Tibial nerve (tissue), 3 donors: ENCODE data around the gene TMEFF2.

Source experiments
- POLR2A ChIP-seq, 2 donors: fragments of 450-650 bp; IDR thresholded peaks; one replicate each; pipeline ENCODE4 v1.6.1; 2017; ENCODE audit warnings: antibody characterized with exemption in 2 of 2, mild to moderate bottlenecking in 2 of 2, moderate library complexity in 2 of 2
- TF ChIP-seq, protein P1 (sequence below), 5 experiments: fragments of 200-600 bp in 3 of 5; fragments of 450-650 bp in 2 of 5; sonication (generic) in 3 of 5; IDR thresholded peaks; one replicate each; pipeline ENCODE4 v1.5.1; 2016 to 2019; ENCODE audit warnings: antibody characterized with exemption in 5 of 5, mild to moderate bottlenecking in 3 of 5, moderate library complexity in 2 of 5

DNA sequence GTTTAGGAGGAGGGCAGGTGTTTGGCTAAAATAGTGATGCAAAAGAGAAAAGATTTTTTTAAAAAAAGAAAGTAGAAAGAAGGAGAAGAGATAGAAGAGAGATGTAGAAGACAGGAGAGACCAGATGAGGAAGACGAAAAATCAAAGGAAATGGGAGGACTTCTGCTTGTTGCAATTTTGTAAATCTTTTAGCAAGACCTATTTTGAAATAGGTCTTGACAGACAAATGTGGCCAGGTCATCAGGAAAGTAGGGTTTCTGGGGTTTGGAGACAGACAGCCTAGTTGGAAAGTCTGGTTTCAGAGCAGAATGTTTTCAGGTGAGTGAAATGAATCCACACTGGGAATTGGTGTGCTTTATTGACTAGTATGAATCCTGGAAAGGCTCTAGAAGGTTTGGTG lies 243.4 kb downstream of the TMEFF2 start:
- no peak for TF ChIP-seq POLR2A (IDR thresholded peaks at IDR 0.05)
- TF ChIP-seq, protein P1, sequence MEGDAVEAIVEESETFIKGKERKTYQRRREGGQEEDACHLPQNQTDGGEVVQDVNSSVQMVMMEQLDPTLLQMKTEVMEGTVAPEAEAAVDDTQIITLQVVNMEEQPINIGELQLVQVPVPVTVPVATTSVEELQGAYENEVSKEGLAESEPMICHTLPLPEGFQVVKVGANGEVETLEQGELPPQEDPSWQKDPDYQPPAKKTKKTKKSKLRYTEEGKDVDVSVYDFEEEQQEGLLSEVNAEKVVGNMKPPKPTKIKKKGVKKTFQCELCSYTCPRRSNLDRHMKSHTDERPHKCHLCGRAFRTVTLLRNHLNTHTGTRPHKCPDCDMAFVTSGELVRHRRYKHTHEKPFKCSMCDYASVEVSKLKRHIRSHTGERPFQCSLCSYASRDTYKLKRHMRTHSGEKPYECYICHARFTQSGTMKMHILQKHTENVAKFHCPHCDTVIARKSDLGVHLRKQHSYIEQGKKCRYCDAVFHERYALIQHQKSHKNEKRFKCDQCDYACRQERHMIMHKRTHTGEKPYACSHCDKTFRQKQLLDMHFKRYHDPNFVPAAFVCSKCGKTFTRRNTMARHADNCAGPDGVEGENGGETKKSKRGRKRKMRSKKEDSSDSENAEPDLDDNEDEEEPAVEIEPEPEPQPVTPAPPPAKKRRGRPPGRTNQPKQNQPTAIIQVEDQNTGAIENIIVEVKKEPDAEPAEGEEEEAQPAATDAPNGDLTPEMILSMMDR (IDR thresholded peaks at IDR 0.05), result no peak
